ENCODE data around the gene LYPD5.
"Not testable (repeated sequence)": the region's sequence is repeated elsewhere in the genome, so short reads cannot be mapped to it uniquely, and the experiment has no call there.

LYPD5 gene, protein sequence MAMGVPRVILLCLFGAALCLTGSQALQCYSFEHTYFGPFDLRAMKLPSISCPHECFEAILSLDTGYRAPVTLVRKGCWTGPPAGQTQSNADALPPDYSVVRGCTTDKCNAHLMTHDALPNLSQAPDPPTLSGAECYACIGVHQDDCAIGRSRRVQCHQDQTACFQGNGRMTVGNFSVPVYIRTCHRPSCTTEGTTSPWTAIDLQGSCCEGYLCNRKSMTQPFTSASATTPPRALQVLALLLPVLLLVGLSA

DNA sequence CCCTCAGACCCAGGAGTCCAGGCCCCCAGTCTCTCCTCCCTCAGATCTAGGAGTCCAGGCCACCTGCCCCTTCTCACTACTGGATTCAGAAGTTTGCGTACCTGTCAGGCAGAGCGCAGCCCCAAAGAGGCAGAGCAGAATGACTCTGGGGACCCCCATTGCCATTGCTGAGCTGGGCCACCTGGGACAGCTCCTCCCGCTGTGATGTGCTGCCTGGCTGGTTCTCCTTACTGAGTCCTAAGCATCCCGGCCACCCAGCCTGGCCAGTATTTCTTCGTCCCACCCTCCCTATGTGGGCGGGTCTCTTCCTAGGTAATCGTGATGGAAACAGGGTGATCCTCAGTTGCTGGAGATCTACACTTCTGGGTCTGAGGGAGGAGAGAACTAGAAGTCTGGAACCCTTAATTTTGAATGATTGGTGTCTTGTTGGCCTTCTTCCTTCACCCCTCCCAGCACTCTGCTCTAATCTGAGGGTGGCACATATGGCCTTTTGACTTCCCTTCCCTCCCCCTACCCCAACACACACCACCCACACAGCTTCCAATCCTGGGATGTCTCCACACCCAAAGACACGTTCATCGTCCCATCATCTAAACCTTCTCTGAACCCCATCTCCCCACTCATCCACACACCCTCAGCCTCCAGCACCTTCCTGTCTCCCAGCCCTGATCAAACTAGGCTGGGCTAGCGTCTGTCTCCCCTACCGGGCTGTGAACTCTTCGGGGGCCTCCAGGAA is at the start of gene LYPD5:
LYPD5 (minus strand) TSS at position 232 of the 736 bp plus-strand sequence; CDS start at position 165, 67 bp downstream.
- DNase-seq, result no peak

- no peak for DNase-seq
These were observed 46.6 kb upstream of the LYPD5 start for GRCh38 chr19:43848821-43849220.

- DNase-seq, result no peak
These were observed 45.6 kb upstream of the LYPD5 start for GRCh38 chr19:43847884-43848283.

- DNase-seq, result no peak
These were observed 45.0 kb upstream of the LYPD5 start for GRCh38 chr19:43847246-43847645.

DNA sequence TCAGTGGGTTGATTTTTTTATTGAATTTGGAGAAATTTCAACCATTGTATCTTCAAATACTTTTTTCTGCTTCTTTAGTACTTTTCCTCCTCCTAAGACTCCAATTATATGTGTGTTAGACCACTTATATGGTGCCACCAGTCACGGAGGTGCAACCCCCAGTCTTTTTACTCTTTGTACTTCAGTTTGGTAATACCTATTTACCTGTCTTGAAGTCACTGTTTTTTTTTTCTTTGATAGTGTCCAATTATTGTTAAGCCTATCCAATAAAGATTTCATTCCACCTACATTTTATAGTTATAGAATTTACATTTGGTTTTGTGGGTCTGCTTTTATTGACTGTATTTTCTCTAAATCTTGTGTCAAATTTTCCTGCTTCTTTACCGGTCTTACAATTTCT is 39.8 kb upstream of the LYPD5 start:
- DNase-seq, result no peak

GRCh38 chr19:43839139-43839538 is 36.9 kb upstream of the LYPD5 start:
- DNase-seq, result no peak

- DNase-seq, result peak; percentile 72
These were observed 24.8 kb upstream of the LYPD5 start, which contains the start of gene ZNF283 for GRCh38 chr19:43826787-43827754. Gene ZNF283 (plus strand): TSS chr19:43827321. CDS start chr19:43833505, 6,184 bp downstream.

GRCh38 chr19:43824572-43824971 is 22.3 kb upstream of the LYPD5 start:
- not testable (repeated sequence) for DNase-seq

- not testable (repeated sequence) for DNase-seq
These were observed 21.6 kb upstream of the LYPD5 start for GRCh38 chr19:43823856-43824255.

- no peak for DNase-seq
These were observed 18.6 kb upstream of the LYPD5 start for GRCh38 chr19:43820884-43821215.

- DNase-seq, result no peak
These were observed 18.0 kb upstream of the LYPD5 start for GRCh38 chr19:43820098-43820883.

- DNase-seq, result no peak
These were observed 16.3 kb upstream of the LYPD5 start for GRCh38 chr19:43818500-43818899.

DNA sequence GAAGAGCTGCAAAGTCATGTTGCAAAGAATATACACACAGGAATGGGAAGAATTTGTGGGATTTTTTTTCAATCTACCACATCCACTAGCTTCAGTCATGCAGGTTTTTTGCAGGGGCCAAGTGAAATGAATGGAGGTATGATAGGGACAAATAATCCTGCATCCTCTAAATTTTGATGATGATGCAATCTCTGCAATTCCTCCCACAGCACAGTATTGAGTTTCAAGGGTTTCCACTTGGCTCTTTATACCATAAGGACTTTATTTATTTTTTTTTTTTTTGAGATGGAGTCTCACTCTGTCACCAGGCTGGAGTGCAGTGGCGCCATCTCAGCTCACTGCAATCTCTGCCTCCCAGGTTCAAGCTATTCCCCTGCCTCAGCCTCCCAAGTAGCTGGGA is 15.2 kb upstream of the LYPD5 start:
- not testable (repeated sequence) for DNase-seq

- DNase-seq, result no peak
These were observed 12.6 kb upstream of the LYPD5 start for GRCh38 chr19:43814663-43815352.

GRCh38 chr19:43812688-43813087 is 10.4 kb upstream of the LYPD5 start:
- DNase-seq, result no peak

DNA sequence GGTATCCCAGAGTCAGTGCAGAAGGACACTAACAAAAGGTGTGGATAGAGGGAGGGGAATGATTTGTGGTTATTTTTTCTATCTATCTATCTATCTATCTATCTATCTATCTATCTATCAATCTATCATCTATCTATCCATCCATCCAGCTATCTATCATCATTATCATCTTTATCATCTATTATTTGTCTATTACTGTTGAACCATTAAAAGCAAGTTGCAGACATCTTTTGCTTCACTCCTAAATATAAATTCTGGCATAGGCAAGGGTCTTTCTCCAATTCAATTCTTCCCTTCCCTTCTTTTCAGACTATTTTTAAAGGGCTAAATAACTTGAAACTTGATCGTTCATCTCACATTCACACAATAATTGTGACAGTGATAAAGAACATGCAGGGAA is 10.0 kb upstream of the LYPD5 start:
- no peak for DNase-seq

- no peak for DNase-seq
These were observed 9.6 kb upstream of the LYPD5 start for GRCh38 chr19:43811837-43812236.

DNA sequence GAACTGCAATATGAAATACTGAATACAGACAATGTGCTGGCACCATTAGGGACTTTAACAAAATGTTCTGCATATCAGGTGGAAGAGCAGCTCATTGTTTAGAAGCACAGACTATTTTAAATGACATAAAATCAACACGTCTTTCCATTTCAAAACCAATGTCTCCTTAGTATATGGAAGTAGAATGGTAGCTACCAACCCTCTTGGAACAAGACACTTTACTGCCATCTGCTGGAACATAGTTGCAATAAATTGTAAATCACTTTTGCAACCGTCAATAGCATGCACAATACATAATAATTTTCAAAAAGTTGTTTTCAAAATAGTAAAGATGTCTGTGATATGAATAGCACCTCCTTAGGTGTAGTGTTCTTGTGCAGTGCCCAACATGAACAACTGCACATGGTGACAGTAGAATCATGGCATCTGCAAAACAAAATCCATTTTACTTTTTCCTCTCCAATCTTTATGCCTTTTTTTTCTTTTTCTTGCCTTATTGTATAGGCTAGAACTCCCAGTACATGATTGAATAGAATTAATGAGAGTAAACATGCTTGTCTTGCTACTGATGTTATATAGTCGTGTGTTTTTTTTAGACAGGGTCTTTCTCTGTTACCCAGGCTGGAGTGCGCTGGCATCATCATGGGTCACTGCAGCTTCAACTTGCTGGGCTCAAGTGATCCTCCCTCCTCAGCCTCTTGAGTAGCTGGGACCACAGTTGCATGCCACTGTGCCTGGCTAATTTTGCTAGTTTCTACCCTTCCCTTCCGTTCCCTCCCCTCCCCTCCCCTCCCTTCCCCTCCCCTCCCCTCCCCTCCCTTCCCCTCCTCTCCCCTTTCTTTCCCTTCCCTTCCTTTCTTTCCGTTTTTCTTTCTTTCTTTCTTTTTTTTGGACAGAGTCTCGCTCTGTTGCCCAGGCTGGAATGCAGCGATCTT is 7.8 kb upstream of the LYPD5 start:
- peak; percentile 24 for DNase-seq

- DNase-seq, result no peak
These were observed 5.4 kb upstream of the LYPD5 start for GRCh38 chr19:43807651-43808050.

GRCh38 chr19:43806848-43807247 is 4.6 kb upstream of the LYPD5 start:
- no peak for DNase-seq

DNA sequence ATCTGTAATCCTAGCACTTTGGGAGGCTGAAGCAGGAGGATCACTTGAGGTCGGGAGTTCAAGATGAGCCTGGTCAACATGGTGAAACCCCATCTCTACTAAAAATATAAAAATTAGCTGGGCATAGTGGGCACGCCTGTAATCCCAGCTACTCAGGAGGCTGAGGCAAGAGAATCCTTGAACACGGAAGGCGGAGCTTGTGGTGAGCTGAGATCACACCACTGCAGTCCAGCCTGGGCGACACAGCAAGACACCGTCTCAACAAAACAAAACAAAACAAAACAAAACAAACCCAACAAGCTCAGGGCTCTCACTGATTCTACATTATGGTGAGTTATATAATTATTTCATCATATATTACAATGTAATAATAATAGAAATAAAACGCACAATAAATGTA is 4.2 kb upstream of the LYPD5 start:
- DNase-seq, result not testable (repeated sequence)
